Activated CD8-positive, alpha-beta T cell treated with anti-CD3 and anti-CD28 coated beads for 36 hours (primary cell): Measurements from ENCODE around the gene CTNNA3. TPM values are rescaled to one million over a fixed set of nuclear protein-coding genes. Genes with fewer than 3 reads are reported as not detected.

ENCODE experiments used
- ATAC-seq: fragments of 200-7000 bp; cut with Tn5 transposase; one replicate; pipeline ENCODE4 v1.10.0; 2021; ENCODE audit warnings: mild to moderate bottlenecking, moderate library complexity
- CTCF ChIA-PET: fragments of 350-600 bp; sonication (Branson Sonifier 250); formaldehyde crosslinking; loops from one replicate; lab custom pipeline; 2021; ENCODE audit warnings: antibody characterized with exemption; lab: Charles Lee
- POLR2A ChIA-PET: fragments of 350-600 bp; sonication (Branson Sonifier 250); formaldehyde crosslinking; loops from one replicate; lab custom pipeline; 2021; ENCODE audit warnings: antibody characterized with exemption; lab: Charles Lee
- DNase-seq: peaks from one replicate; pipeline ENCODE4 v3.0.0-alpha.2; 2020
- H3K27ac Mint-ChIP-seq: one replicate; pipeline ENCODE4 v1.8.0; 2021; ENCODE audit warnings: mild to moderate bottlenecking, mixed read lengths
- H3K27me3 Mint-ChIP-seq: one replicate; pipeline ENCODE4 v1.8.0; 2021; ENCODE audit warnings: mixed read lengths
- H3K36me3 Mint-ChIP-seq: one replicate; pipeline ENCODE4 v1.8.0; 2021; ENCODE audit warnings: low read depth, mixed read lengths
- H3K4me1 Mint-ChIP-seq: one replicate; pipeline ENCODE4 v1.8.0; 2021; ENCODE audit warnings: low read depth, mixed read lengths
- H3K4me3 Mint-ChIP-seq: one replicate; pipeline ENCODE4 v1.8.0; 2021; ENCODE audit warnings: mild to moderate bottlenecking, moderate library complexity, mixed read lengths
- H3K9me3 Mint-ChIP-seq: one replicate; pipeline ENCODE4 v1.8.0; 2021; ENCODE audit warnings: mixed read lengths
- intact Hi-C: fragments of 100-400 bp; cut with micrococcal nuclease; formaldehyde crosslinking; loops from one replicate; pipeline ENCODE4 v1.10.0; 2022
- total RNA-seq, 2 experiments: library from RNA; stranded (reverse); gene quantifications; one replicate each; pipeline ENCODE4 v1.2.3, GENCODE V29; 2021
- TF ChIP-seq, protein P1 (sequence below): fragments of 200-600 bp; IDR thresholded peaks from one replicate; pipeline ENCODE4 v1.8.0; 2022; ENCODE audit warnings: antibody characterized with exemption, mild to moderate bottlenecking

CTNNA3 gene
- total RNA-seq, 2 experiments from 2014 or later, result not detected

- H3K27ac Mint-ChIP-seq, result no peak overlapping the region
- no peaks in the 10 kb centered on the region for H3K27me3 Mint-ChIP-seq
- ChIA-PET POLR2A (no interaction called here), CTCF (interaction anchor here (1.5 kb wide), 1 partner anchor 11 kb away, joined by 4 read pairs; no protein-coding TSS in a partner anchor)
- DNase-seq, result no peak
- intact Hi-C loops, result no loop called here
- no peaks in the 10 kb centered on the region for H3K9me3 Mint-ChIP-seq
- H3K36me3 Mint-ChIP-seq, result no peaks in the 10 kb centered on the region
- no peaks in the 10 kb centered on the region for H3K4me1 Mint-ChIP-seq
- ATAC-seq, result no peak
- TF ChIP-seq, protein P1, sequence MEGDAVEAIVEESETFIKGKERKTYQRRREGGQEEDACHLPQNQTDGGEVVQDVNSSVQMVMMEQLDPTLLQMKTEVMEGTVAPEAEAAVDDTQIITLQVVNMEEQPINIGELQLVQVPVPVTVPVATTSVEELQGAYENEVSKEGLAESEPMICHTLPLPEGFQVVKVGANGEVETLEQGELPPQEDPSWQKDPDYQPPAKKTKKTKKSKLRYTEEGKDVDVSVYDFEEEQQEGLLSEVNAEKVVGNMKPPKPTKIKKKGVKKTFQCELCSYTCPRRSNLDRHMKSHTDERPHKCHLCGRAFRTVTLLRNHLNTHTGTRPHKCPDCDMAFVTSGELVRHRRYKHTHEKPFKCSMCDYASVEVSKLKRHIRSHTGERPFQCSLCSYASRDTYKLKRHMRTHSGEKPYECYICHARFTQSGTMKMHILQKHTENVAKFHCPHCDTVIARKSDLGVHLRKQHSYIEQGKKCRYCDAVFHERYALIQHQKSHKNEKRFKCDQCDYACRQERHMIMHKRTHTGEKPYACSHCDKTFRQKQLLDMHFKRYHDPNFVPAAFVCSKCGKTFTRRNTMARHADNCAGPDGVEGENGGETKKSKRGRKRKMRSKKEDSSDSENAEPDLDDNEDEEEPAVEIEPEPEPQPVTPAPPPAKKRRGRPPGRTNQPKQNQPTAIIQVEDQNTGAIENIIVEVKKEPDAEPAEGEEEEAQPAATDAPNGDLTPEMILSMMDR, result no peak
- H3K4me3 Mint-ChIP-seq, result no peak overlapping the region
Observed at GRCh38 chr10:66723608-66724400, 972.2 kb downstream of the CTNNA3 start.

DNA sequence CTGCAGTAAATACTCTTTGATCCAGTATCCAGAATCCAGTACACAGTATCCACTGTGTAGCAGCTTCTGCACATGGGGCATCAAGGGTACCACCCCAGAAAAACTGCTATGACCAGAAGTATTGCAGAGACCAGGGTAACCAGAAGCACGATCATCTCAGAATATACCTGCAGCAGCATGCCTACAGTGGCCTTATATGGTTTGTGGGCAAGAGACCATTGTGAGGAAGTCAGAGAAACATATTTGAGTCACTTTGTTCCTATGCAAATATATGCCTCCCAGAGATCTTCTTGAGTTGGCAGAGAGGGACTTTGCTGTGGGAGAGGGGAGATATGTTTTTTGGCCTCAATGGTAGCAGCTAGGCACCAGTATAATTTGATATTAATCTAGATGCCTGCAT, 976.5 kb downstream of the CTNNA3 start:
- POLR2A ChIA-PET, result no interaction called here
- ATAC-seq, result no peak
- intact Hi-C loops, result no loop called here
- no peaks in the 10 kb centered on the region for H3K36me3 Mint-ChIP-seq
- H3K4me1 Mint-ChIP-seq, result no peaks in the 10 kb centered on the region
- H3K27ac Mint-ChIP-seq, result no peak overlapping the region
- TF ChIP-seq, protein P1, result no peak
- H3K27me3 Mint-ChIP-seq, result no peaks in the 10 kb centered on the region
- CTCF ChIA-PET, result no interaction called here
- no peak overlapping the region for H3K4me3 Mint-ChIP-seq
- no peaks in the 10 kb centered on the region for H3K9me3 Mint-ChIP-seq
- no peak for DNase-seq

DNA sequence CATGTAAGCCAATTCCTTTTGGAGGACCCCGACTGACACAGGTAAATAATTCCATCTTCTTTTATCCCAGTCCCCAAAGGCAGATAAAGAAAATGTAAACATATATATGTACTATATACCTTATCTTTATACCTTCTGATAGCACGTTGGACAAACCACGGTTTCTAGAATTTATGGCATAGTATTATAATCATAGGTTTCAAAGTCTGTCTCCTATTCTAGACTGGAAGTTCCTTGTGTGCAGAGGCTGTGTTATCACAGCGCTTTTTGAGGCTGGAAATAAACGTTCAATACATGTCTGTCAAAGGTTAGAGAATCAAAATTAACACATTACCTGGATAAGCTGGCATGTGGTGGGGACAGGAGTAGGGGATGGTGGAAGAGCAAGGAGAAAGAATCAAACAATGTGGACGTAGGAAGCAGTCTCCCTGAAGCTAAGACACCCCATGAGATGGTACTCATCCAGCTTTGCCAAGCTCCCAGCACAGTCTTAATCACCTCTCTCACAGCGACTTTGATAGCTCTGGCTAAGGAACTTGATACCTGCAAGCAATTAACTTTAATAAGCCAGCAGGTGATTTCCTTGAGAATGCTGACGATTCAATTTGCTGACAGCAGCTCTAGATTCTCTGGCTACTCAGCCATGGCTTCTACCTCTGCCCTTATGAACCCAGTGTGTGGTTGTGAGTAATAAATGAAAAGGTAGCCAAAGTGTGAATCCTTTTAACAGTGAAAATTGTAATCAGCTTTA, 978.6 kb downstream of the CTNNA3 start:
- ChIA-PET CTCF (no interaction called here), POLR2A (no interaction called here)
- Mint-ChIP-seq H3K4me1 (no peaks in the 10 kb centered on the region), H3K9me3 (no peaks in the 10 kb centered on the region), H3K27ac (no peak overlapping the region), H3K4me3 (no peak overlapping the region), H3K27me3 (no peaks in the 10 kb centered on the region), H3K36me3 (no peaks in the 10 kb centered on the region)
- intact Hi-C loops, result no loop called here
- ATAC-seq (no peak), DNase-seq (no peak)
- TF ChIP-seq, protein P1, result no peak

DNA sequence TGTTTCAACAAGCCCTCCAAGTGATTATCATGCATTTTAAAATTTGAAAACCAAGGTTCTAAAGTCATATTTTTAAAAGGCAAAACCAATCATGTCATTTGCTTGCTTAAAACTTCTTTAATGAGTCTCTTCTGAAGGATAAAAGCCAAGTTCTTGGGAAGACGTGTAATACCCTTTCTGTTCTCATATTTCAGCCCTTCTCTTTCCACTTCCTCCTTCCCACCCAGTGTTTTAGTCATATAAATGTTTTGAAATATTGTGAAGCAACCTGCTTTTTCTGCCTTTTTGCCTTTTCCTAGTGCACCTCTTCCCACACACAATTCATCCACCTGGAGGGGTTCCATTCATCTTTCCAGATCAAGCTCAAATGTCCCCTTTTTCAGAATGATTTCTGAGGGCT, 981.3 kb downstream of the CTNNA3 start:
- Mint-ChIP-seq H3K27me3 (no peaks in the 10 kb centered on the region), H3K36me3 (no peaks in the 10 kb centered on the region), H3K9me3 (no peaks in the 10 kb centered on the region), H3K4me3 (no peak overlapping the region), H3K4me1 (no peaks in the 10 kb centered on the region), H3K27ac (no peak overlapping the region)
- no peak for DNase-seq
- TF ChIP-seq, protein P1, result no peak
- intact Hi-C loops, result no loop called here
- POLR2A ChIA-PET, result no interaction called here
- CTCF ChIA-PET, result no interaction called here
- ATAC-seq, result no peak

GRCh38 chr10:66713387-66713786, 982.6 kb downstream of the CTNNA3 start:
- Mint-ChIP-seq H3K36me3 (no peaks in the 10 kb centered on the region), H3K27me3 (no peaks in the 10 kb centered on the region), H3K4me1 (no peaks in the 10 kb centered on the region), H3K4me3 (no peak overlapping the region), H3K9me3 (no peaks in the 10 kb centered on the region), H3K27ac (no peak overlapping the region)
- POLR2A ChIA-PET, result no interaction called here
- ATAC-seq, result no peak
- intact Hi-C loops, result no loop called here
- no peak for DNase-seq
- CTCF ChIA-PET, result interaction anchor here (1.1 kb wide), 1 partner anchor 10 kb away, joined by 4 read pairs; no protein-coding TSS in a partner anchor
- TF ChIP-seq, protein P1, result no peak
